ENCODE data around the gene ATN1.
"Not testable (repeated sequence)": the region's sequence is repeated elsewhere in the genome, so short reads cannot be mapped to it uniquely, and the experiment has no call there.

DNA sequence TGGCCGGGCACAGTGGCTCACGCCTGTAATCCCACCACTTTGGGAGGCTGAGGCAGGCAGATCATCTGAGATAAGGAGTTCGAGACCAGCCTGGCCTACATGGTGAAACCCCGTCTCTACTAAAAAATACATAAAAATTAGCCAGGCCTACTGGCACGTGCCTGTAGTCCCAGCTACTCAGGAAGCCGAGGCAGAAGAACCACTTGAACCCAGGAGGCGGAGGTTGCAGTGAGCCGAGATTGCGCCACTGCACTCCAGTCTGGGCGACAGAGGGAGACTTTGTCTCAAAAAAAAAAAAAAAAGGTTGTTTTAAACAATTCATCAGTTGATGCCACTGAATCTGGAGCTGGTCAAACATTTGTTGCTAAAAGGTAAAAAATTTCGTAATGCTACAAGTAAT is 47.9 kb upstream of the ATN1 start:
- TF ChIP-seq, protein P1, sequence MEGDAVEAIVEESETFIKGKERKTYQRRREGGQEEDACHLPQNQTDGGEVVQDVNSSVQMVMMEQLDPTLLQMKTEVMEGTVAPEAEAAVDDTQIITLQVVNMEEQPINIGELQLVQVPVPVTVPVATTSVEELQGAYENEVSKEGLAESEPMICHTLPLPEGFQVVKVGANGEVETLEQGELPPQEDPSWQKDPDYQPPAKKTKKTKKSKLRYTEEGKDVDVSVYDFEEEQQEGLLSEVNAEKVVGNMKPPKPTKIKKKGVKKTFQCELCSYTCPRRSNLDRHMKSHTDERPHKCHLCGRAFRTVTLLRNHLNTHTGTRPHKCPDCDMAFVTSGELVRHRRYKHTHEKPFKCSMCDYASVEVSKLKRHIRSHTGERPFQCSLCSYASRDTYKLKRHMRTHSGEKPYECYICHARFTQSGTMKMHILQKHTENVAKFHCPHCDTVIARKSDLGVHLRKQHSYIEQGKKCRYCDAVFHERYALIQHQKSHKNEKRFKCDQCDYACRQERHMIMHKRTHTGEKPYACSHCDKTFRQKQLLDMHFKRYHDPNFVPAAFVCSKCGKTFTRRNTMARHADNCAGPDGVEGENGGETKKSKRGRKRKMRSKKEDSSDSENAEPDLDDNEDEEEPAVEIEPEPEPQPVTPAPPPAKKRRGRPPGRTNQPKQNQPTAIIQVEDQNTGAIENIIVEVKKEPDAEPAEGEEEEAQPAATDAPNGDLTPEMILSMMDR (IDR thresholded peaks at IDR 0.05 in 4 of 5, conservative IDR thresholded peaks at IDR 0.05 in 1 of 5): not testable (repeated sequence)
- not testable (repeated sequence) for TF ChIP-seq POLR2A (IDR thresholded peaks at IDR 0.05)
